NT2/D1 (cell line): Measurements from ENCODE around the gene OR5AN1.

Experiments
- SUZ12 ChIP-seq: IDR thresholded peaks from 2 replicates; pipeline ENCODE4 v1.6.1; 2011; ENCODE audit not compliant: insufficient read length, insufficient read depth; ENCODE audit errors: extremely low read depth
- YY1 ChIP-seq: IDR thresholded peaks from 2 replicates; pipeline ENCODE4 v1.6.1; 2011; ENCODE audit not compliant: insufficient read length, insufficient read depth
- ZNF274 ChIP-seq: IDR thresholded peaks from 2 replicates; pipeline ENCODE4 v1.6.1; 2011; ENCODE audit warnings: mild to moderate bottlenecking, low read depth, low read length

GRCh38 chr11:59403546-59403945 is 44.9 kb downstream of the OR5AN1 start:
- no peak for TF ChIP-seq SUZ12
- TF ChIP-seq ZNF274, result no peak
- no peak for TF ChIP-seq YY1
